ENCODE data around the gene CLIP1.
"Not testable (repeated sequence)": the region's sequence is repeated elsewhere in the genome, so short reads cannot be mapped to it uniquely, and the experiment has no call there.

CLIP1 gene

GRCh38 chr12:122394626-122395194 is 27.8 kb downstream of the CLIP1 start:
- FAIRE-seq: no peak

- no peak for FAIRE-seq
Observed at GRCh38 chr12:122393817-122394216, 28.7 kb downstream of the CLIP1 start.

DNA sequence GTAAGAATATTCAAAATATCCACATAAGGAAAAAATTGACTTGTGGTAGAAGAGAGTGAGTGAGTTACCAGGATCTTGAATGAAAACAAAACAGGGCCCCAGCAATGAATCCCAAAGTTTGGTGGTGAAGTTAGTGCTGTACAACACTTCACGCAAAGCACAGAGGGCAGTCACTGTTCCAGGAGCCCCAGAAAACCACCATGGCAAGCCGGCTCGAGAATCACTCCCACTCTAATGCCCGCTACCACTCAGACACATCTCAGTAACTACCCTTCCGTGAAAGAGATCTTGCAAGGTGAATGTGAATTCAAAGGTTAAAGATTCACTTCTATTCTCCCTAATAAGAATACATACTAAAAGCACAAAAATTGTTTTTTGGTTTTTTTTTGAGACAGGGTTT is 30.1 kb downstream of the CLIP1 start:
- no peak for FAIRE-seq

DNA sequence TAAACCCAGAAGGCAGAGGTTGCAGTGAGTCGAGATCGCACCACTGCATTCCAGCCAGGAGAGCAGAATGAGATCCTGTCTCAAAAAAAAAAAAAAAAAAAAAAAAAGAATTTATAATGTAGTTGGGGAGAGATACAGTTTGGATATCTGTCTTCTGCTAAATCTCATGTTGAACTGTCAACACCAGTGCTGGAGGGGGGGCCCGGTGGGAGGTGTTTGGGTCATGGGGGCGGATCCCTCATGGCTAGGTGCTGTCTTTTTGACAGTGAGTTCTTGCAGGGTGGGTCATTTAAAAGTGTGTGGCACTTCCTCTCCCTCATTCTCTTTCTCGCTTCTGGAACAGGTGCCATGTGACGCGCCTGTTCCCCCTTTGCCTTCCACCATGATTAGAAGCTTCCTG is 32.8 kb downstream of the CLIP1 start:
- FAIRE-seq: no peak

GRCh38 chr12:122387887-122388286 is 34.6 kb downstream of the CLIP1 start:
- no peak for FAIRE-seq

- no peak for FAIRE-seq
Observed at GRCh38 chr12:122385171-122386016, 37.1 kb downstream of the CLIP1 start.

- no peak for FAIRE-seq
Observed at GRCh38 chr12:122382919-122383350, 39.5 kb downstream of the CLIP1 start.

GRCh38 chr12:122381021-122381420 is 41.4 kb downstream of the CLIP1 start:
- no peak for FAIRE-seq

- FAIRE-seq: not testable (repeated sequence)
Observed at GRCh38 chr12:122376751-122377150, 45.7 kb downstream of the CLIP1 start.

DNA sequence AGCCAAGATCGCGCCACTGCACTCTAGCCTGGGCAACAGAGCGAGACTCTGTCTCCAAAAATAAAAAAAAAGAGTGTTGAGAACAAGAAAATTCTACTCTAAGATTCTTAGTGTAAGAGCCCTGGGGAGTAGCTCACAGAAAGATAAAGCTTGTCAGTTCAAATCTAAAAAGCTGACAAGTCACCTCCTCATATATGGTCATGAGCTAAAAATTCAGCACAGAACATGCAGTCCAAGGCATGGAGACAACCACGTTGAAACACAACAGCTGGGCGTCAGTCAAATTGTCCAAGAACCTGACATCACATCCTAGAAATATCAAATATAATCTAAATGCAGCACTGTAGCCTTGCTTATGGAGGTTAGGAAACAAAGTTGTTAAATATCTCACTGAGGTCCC is 47.8 kb downstream of the CLIP1 start:
- no peak for FAIRE-seq

DNA sequence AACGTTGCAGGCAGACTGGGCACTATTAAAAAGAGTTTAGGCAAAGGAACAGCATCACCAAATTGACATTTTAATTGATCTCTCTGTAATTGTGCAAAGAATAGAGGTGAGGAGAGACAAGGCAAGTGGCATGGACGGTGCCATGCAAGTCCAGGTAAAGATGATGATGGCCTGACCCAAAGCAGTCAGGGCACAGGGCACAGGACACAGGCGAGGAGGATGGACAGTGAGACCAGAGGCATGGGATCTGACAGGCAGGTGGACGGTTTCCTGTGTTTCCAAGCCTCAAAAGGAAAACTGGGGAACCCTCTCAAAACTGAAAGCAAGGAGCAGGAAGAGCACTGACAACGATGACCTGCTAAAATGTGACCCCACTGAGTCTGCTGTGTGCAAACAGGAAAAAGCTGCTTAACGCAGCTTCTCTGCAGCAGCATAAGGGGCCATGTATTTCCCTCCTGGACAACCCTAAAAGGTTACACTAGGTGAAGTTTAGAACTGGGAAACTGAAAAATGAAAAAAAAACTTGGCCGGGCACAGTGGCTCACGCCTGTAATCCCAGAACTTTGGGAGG is 50.9 kb downstream of the CLIP1 start:
- no peak for FAIRE-seq

GRCh38 chr12:122368361-122369073 is 54.0 kb downstream of the CLIP1 start:
- no peak for FAIRE-seq

DNA sequence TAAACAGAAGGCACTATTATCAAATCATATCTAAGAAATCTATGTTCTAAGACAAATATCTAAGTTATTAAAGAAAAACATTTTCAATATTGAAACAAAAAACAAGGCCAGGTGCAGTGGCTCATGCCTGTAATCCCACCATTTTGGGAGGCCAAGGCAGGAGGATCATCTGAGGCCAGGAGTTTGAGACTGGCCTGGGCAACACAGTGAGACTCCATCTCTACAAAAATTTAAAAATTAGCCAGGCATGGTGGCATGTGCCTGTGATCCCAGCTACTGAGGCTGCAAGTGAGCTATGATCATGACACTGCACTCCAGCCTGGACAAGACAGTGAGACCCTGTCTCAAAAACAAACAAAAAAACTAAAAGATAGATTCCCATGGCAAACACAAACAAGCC is 54.8 kb downstream of the CLIP1 start:
- FAIRE-seq: not testable (repeated sequence)

- no peak for FAIRE-seq
Observed at GRCh38 chr12:122366685-122367475, 55.6 kb downstream of the CLIP1 start.

- FAIRE-seq: not testable (repeated sequence)
Observed at GRCh38 chr12:122365226-122365625, 57.2 kb downstream of the CLIP1 start.

DNA sequence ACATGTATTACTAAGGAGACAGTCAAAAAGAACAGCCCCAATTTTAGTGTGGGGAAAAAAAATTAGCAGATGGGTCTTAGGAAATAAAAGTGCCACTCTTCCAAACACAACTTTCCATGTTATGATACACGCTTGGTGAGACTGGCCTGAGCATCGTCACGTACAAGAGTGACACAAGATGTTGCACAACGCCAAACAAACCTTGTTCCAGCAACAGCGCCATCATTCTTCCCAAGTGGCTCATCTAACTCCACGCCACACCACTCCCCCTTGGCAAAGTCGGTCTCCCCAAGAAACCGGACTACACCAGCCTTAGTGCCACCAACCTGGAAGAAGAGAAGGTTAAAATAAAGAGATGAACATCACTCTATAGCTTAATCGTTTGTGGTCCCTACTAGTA is 58.7 kb downstream of the CLIP1 start:
- no peak for FAIRE-seq

DNA sequence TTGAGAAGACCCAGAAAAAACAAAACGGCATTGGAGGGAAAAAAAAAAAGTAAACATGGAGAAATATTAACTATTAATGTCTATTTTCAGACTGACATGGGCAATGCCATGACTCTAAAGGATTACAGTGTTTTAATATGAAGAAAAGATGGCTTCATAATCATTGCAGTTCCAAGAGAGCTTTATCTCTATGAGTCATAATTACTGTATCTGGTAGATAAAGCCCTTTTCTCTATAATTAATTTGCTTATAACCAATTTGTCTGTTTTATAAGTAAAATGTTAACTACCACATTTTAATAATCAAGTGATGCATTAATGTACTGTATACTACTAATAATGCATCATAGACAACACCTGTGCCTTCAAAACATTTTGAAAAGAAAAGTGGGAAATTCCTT is 59.7 kb downstream of the CLIP1 start:
- no peak for FAIRE-seq

DNA sequence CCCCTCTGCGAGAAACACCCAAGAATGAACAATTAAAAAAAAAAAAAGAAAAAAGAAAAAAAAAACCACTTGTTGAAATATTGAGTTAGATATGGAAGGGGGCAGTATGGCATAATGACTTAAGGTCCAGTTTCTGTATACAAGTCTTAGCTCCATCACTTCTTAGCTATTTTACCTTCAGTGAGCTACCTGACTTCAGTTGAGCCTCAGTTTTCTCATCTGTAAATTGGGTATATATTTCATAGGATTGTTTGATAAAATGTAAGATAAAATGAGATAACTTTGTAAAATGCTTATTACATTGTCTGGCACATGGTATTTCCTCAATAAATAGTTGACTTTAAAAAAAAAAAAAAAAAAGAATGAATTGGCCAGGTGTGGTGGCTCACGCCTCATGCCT is 64.1 kb downstream of the CLIP1 start:
- FAIRE-seq: not testable (repeated sequence)

DNA sequence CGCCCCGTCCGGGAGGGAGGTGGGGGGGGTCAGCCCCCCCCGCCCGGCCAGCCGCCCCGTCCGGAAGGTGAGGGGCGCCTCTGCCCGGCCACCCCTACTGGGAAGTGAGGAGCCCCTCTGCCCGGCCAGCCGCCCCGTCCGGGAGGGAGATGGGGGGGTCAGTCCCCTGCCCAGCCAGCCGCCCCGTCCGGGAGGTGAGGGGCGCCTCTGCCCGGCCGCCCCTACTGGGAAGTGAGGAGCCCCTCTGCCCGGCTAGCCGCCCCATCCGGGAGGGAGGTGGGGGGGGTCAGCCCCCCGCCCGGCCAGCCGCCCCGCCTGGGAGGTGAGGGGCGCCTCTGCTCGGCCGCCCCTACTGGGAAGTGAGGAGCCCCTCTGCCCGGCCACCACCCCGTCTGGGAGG is 64.9 kb downstream of the CLIP1 start:
- not testable (repeated sequence) for FAIRE-seq

GRCh38 chr12:122356991-122357390 is 65.5 kb downstream of the CLIP1 start:
- not testable (repeated sequence) for FAIRE-seq

- FAIRE-seq: peak; percentile 92
Observed at GRCh38 chr12:122356192-122356635, 66.3 kb downstream of the CLIP1 start.

DNA sequence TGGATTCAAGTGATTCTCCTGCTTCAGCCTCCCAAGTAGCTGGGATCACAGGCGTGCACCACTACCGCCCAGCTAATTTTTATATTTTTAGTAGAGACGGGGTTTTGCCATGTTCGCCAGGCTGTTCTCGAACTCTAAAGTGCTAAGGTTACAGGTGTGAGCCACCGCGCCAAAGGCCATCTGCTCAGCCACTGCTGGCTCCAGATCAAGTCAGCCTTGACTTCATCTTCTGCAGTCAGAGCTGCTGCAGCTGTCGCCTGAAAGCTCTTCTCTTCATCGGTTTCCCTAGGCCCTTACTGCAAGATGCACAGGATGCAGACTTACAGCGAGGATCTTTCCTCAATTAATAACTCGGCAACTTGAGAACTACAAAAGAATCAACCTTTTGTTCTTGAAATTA is 66.8 kb downstream of the CLIP1 start:
- no peak for FAIRE-seq

All from A204.1 (cell line).